Measurements from ENCODE around the gene GADD45G.

GADD45G gene

DNA sequence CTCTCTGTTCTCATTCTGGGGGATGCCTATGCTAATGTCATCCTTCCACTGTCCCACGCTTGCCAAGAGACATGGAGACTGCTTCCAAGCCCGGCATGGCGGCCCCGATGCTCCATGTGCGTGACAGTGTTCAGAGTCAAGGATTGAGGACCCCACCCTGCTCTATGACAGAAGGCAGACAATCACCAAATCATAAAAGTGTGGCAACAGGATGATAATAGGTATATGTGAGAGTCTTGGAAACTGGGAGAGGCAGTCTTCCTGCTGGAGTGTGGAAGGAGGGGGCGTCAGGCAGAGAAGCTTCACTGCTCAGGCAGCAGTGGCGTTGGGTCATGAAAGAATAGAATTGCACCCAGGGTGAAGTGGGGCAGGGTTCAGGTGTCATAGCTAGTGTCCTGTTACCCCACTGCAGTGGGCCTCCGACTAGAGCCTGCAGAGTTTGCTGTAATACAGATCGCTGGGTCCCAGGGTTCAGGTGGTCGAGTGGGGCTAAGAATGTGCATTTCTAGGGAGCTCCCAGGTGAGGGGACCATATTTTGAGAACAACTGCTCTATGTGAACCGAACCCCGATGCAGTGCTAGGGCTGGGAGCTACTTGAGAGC, 12.5 kb upstream of the GADD45G start:
- in situ Hi-C loops (cut with MboI; ENCODE audit: low sequenced_read_pairs, unreplicated experiment) = no loop called here
- no peak for DNase-seq (ENCODE audit: low spot score)
- TF ChIP-seq, protein P1, sequence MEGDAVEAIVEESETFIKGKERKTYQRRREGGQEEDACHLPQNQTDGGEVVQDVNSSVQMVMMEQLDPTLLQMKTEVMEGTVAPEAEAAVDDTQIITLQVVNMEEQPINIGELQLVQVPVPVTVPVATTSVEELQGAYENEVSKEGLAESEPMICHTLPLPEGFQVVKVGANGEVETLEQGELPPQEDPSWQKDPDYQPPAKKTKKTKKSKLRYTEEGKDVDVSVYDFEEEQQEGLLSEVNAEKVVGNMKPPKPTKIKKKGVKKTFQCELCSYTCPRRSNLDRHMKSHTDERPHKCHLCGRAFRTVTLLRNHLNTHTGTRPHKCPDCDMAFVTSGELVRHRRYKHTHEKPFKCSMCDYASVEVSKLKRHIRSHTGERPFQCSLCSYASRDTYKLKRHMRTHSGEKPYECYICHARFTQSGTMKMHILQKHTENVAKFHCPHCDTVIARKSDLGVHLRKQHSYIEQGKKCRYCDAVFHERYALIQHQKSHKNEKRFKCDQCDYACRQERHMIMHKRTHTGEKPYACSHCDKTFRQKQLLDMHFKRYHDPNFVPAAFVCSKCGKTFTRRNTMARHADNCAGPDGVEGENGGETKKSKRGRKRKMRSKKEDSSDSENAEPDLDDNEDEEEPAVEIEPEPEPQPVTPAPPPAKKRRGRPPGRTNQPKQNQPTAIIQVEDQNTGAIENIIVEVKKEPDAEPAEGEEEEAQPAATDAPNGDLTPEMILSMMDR (IDR thresholded peaks at IDR 0.05; ENCODE audit: borderline replicate concordance, control extremely low read depth, extremely low read depth, insufficient read depth, missing control alignments) = no peak

DNA sequence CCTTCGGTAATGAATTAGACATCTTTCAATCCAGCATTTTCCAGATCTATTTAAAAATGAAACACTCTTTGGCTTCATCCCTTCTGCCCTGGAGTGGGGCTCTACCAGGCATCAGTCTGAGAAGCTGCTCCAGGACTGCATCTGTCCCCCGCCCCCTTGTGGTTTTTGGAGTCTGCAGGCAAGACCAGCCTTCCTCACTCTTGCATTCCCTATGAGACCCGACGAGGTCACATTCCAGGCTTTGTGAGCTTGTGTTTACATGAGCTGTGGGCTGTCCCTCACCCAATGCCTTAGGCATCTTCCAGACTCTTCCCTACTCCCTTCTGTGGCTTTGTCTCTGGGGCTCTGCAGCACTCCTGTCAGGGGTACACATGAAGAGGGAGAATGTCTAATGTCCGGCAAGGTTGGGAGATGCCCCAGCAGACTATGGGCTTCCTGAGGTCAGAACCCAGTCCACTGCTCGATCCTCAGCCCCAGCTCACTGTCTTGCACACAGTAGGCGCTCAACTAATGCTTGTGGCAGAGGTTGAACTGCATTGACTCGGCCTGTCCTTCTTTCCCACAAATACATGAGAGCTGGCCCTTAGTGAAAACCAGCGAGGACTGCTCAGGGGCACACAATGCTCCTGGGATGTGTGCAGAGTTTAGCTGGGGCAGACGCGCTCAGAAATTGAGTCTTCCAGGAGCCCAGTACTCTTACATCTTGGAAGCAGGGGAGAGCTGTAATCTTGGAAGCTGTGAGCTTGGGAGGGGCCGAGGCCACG, 11.7 kb upstream of the GADD45G start:
- TF ChIP-seq, protein P1 (IDR thresholded peaks at IDR 0.05; ENCODE audit: borderline replicate concordance, control extremely low read depth, extremely low read depth, insufficient read depth, missing control alignments) = no peak
- in situ Hi-C loops (cut with MboI; ENCODE audit: low sequenced_read_pairs, unreplicated experiment) = no loop called here
- no peak for DNase-seq (ENCODE audit: low spot score)

DNA sequence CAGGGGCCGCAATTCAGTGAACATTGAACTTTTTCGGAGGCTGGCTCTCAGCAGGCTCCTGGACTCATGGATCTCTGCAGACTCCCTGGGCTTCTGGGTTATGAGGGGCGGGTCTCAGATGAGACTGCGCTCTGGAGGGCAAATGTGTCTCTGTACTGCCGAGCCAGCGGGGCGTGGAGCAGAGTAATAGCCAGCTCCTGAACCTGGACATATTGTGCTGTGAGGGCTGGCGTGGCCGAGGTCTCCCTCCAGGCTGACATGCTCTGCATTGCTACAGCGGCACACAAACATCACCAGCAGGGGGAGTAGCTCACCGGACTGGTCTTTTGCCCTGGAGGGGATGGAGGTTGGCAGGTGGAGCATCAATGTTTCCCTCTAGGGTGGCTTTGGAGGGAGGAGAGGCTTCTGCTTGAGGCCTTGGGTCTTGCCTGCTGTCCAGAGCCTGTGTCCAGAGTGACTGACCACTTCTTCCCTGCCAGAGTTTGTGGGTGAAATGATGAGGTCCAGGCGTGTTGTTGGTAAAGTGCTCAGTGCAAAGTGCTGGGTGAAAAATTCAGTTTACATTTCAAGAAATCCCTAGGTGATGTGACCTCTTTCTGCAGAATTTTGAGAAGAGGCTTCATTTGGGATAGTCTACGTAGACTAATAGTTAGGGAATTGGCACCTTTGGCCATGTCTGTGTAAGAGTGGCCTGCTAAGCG, 10.9 kb upstream of the GADD45G start:
- peak; percentile 79 for DNase-seq (ENCODE audit: low spot score)
- TF ChIP-seq, protein P1 (IDR thresholded peaks at IDR 0.05; ENCODE audit: borderline replicate concordance, control extremely low read depth, extremely low read depth, insufficient read depth, missing control alignments) = peak; percentile 74
- in situ Hi-C loops (cut with MboI; ENCODE audit: low sequenced_read_pairs, unreplicated experiment) = no loop called here

DNA sequence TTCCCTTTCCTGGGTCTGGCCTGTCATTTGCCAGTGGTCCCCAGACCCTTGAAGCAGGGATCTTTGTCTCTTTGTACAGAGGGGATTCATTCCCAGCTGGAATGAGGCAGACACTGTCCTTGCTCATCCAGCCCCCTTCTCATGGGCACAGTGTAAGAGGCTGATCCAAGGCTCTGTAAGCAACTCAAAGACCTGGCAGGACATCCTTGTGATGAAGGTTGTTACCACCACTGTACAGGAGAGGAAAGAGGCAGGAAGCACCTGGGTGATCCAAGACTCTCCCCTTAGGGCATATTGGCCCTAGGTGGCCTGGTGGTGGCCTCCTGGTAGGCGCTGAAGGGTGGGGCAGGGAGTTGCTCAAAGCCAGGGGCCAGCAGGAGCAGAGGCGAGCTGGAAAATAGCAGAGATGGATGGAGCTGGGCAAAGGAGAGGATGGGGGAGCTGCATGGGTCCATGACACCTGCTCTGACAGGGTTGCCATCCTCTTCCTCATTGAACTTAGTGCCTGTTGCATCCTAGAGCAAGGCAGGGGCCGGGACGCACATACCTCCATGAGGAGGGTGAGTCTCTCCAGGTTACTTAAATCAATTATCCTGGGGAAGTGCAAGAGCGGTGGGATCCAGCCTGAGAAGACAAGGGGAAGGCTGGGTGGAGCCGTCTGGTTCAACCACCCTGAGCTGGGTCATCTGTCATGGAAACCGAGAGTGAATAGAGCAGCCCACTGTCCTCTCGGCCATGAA, 9.8 kb upstream of the GADD45G start:
- in situ Hi-C loops (cut with MboI; ENCODE audit: low sequenced_read_pairs, unreplicated experiment) = loop anchor here (5.0 kb wide), 1 partner anchor 507 kb away; no protein-coding TSS in a partner anchor
- DNase-seq (ENCODE audit: low spot score) = no peak

DNA sequence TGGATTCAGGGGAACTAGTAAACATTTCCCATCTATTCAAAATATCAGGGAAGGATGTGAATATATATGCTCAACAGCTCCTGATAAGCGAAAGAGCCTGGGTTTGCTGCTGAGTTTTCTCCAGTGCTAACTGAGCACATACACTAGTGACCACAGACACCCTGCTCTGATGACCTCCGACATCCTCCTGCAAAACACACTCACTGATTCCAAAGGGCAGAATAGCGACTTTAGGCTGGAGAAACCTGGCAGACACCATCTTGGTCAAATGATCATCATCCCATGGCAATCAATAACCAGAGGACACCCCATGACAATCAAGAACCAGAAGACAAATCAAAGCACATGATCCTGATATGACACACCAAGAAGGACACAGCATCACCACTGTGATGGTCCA, 9.2 kb upstream of the GADD45G start:
- in situ Hi-C loops (cut with MboI; ENCODE audit: low sequenced_read_pairs, unreplicated experiment) = loop anchor here (5.0 kb wide), 1 partner anchor 507 kb away; no protein-coding TSS in a partner anchor
- TF ChIP-seq, protein P1 (IDR thresholded peaks at IDR 0.05; ENCODE audit: borderline replicate concordance, control extremely low read depth, extremely low read depth, insufficient read depth, missing control alignments) = no peak

More for the DNA sequence above, 9.8 kb upstream of the GADD45G start:
- TF ChIP-seq, protein P1 (IDR thresholded peaks at IDR 0.05; ENCODE audit: borderline replicate concordance, control extremely low read depth, extremely low read depth, insufficient read depth, missing control alignments) = no peak

More for the DNA sequence above, 9.2 kb upstream of the GADD45G start:
- no peak for DNase-seq (ENCODE audit: low spot score)

Data from GM13976 (cell line).